HepG2 (cell line): ENCODE measurements around the gene NUCB1. TPM values are rescaled to one million over a fixed set of nuclear protein-coding genes. Genes with fewer than 3 reads are reported as not detected.
A peak's percentile ranks its signal among the peaks of the same experiment; 100 is the strongest.

ENCODE experiments used
- AHR ChIP-seq: IDR thresholded peaks from 2 replicates; pipeline ENCODE4 v1.6.1; 2018; ENCODE audit warnings: missing genetic modification reagents, missing compliant biosample characterization
- CEBPG ChIP-seq: IDR thresholded peaks from 2 replicates; pipeline ENCODE4 v1.6.1; 2016
- DNMT1 ChIP-seq: sonication (generic); formaldehyde crosslinking; IDR thresholded peaks from 2 replicates; pipeline ENCODE4 v1.5.1; 2020; ENCODE audit warnings: mild to moderate bottlenecking, missing genetic modification reagents
- FIP1L1 ChIP-seq: fragments of 200-400 bp; formaldehyde crosslinking; IDR thresholded peaks from 2 replicates; pipeline ENCODE4 v1.6.1; 2018; ENCODE audit warnings: low read depth, mild to moderate bottlenecking, low read length, moderate library complexity, borderline replicate concordance; ENCODE audit not compliant: insufficient read depth
- FOXK1 ChIP-seq: sonication (generic); formaldehyde crosslinking; IDR thresholded peaks from 2 replicates; pipeline ENCODE4 v1.4.0; 2020; ENCODE audit warnings: low read depth, missing genetic modification reagents, borderline replicate concordance
- FOXK2 ChIP-seq: fragments of 450-650 bp; IDR thresholded peaks from 2 replicates; pipeline ENCODE4 v1.6.1; 2016
- HBP1 ChIP-seq: IDR thresholded peaks from 2 replicates; pipeline ENCODE4 v1.6.1; 2016; ENCODE audit warnings: low read depth, control low read depth
- HHEX ChIP-seq: IDR thresholded peaks from 2 replicates; pipeline ENCODE4 v1.6.1; 2016; ENCODE audit warnings: control low read depth
- MAFK ChIP-seq, 2 experiments: IDR thresholded peaks in 1 of 2; conservative IDR thresholded peaks in 1 of 2; 2 replicates each; pipeline ENCODE4 v1.6.1; 2011; ENCODE audit warnings: improper control_type of control experiment in 2 of 2, low read length in 2 of 2
- POLR2A ChIP-seq, 2 experiments: IDR thresholded peaks; 2 replicates each; pipeline ENCODE4 v1.6.1; 2011; ENCODE audit warnings: low read depth in 2 of 2, low read length in 2 of 2, mild to moderate bottlenecking in 1 of 2, moderate library complexity in 1 of 2; ENCODE audit not compliant: insufficient read depth in 1 of 2
- RFX3 ChIP-seq: IDR thresholded peaks from 2 replicates; pipeline ENCODE4 v1.6.1; 2016; ENCODE audit warnings: missing biosample characterization, missing genetic modification reagents
- SMYD3 ChIP-seq: sonication (generic); formaldehyde crosslinking; IDR thresholded peaks from 2 replicates; pipeline ENCODE4 v1.8.1; 2023; ENCODE audit warnings: mild to moderate bottlenecking, missing genetic modification reagents
- SRY ChIP-seq: sonication (generic); formaldehyde crosslinking; IDR thresholded peaks from 2 replicates; pipeline ENCODE4 v1.8.0; 2022; ENCODE audit warnings: mild to moderate bottlenecking, missing genetic modification reagents
- TRIM24 ChIP-seq: sonication (generic); formaldehyde crosslinking; IDR thresholded peaks from 2 replicates; pipeline ENCODE4 v1.8.0; 2022; ENCODE audit warnings: mild to moderate bottlenecking, missing genetic modification reagents
- ZBTB33 ChIP-seq: sonication (generic); formaldehyde crosslinking; IDR thresholded peaks from 2 replicates; pipeline ENCODE4 v1.4.0; 2020; ENCODE audit warnings: missing genetic modification reagents
- ZNF124 ChIP-seq: sonication (generic); formaldehyde crosslinking; IDR thresholded peaks from 2 replicates; pipeline ENCODE4 v1.4.0; 2020; ENCODE audit warnings: missing genetic modification reagents
- ZNF143 ChIP-seq: sonication (generic); formaldehyde crosslinking; IDR thresholded peaks from 2 replicates; pipeline ENCODE4 v1.4.0; 2020; ENCODE audit warnings: missing genetic modification reagents
- ZNF20 ChIP-seq: sonication (generic); formaldehyde crosslinking; IDR thresholded peaks from 2 replicates; pipeline ENCODE4 v1.4.0; 2020; ENCODE audit warnings: mild to moderate bottlenecking, moderate library complexity, missing genetic modification reagents
- ZNF317 ChIP-seq: sonication (generic); formaldehyde crosslinking; IDR thresholded peaks from 2 replicates; pipeline ENCODE4 v1.5.0; 2020; ENCODE audit warnings: mild to moderate bottlenecking, missing genetic modification reagents
- ZNF331 ChIP-seq: sonication (generic); formaldehyde crosslinking; IDR thresholded peaks from 2 replicates; pipeline ENCODE4 v1.4.0; 2020; ENCODE audit warnings: missing genetic modification reagents
- ZNF446 ChIP-seq: sonication (generic); formaldehyde crosslinking; IDR thresholded peaks from 2 replicates; pipeline ENCODE4 v1.5.0; 2020; ENCODE audit warnings: mild to moderate bottlenecking, missing genetic modification reagents
- ZNF607 ChIP-seq: sonication (generic); formaldehyde crosslinking; IDR thresholded peaks from 2 replicates; pipeline ENCODE4 v1.5.1; 2020; ENCODE audit warnings: missing genetic modification reagents, mild to moderate bottlenecking, borderline replicate concordance
- ZNF749 ChIP-seq: sonication (generic); formaldehyde crosslinking; IDR thresholded peaks from 2 replicates; pipeline ENCODE4 v1.8.0; 2022; ENCODE audit warnings: mild to moderate bottlenecking, missing genetic modification reagents, moderate library complexity, borderline replicate concordance
- ZNF768 ChIP-seq: sonication (generic); formaldehyde crosslinking; IDR thresholded peaks from 2 replicates; pipeline ENCODE4 v1.4.0; 2020; ENCODE audit warnings: missing genetic modification reagents
- ZNF839 ChIP-seq: sonication (generic); formaldehyde crosslinking; IDR thresholded peaks from 2 replicates; pipeline ENCODE4 v1.4.0; 2020; ENCODE audit warnings: missing genetic modification reagents, mild to moderate bottlenecking, borderline replicate concordance
- ZSCAN5A ChIP-seq: sonication (generic); formaldehyde crosslinking; IDR thresholded peaks from 2 replicates; pipeline ENCODE4 v1.8.0; 2022; ENCODE audit warnings: mild to moderate bottlenecking, missing genetic modification reagents, borderline replicate concordance
- ZZZ3 ChIP-seq: sonication (generic); formaldehyde crosslinking; IDR thresholded peaks from 2 replicates; pipeline ENCODE4 v1.4.0; 2020; ENCODE audit warnings: missing genetic modification reagents, mild to moderate bottlenecking, borderline replicate concordance
- polyA plus RNA-seq, 8 experiments: library from polyadenylated mRNA; depleted of rRNA in 3 of 8; stranded (reverse) in 7 of 8; unstranded in 1 of 8; fragments of >200 nt; fragmentation: Illumina TruSeq in 4 of 8; extraction: Trizol in 4 of 8; gene quantifications; 2 replicates each; pipeline versions ENCODE4 v1.2.1 to v1.2.3, GENCODE V29; 2011 to 2016; ENCODE audit warnings: low read depth in 4 of 8, missing spikeins in 1 of 8, mixed read lengths in 1 of 8; ENCODE audit not compliant: insufficient read depth in 1 of 8
- total RNA-seq, 5 experiments: library from RNA; depleted of rRNA; stranded (reverse); fragments of >200 nt; fragmentation: Illumina TruSeq; extraction: Trizol; gene quantifications; 2 replicates each; pipeline ENCODE4 v1.2.3, GENCODE V29; 2016; ENCODE audit warnings: low read depth in 1 of 5
- TF ChIP-seq, protein P1 (sequence below): sonication (generic); formaldehyde crosslinking; IDR thresholded peaks from 2 replicates; pipeline ENCODE4 v1.4.0; 2020; ENCODE audit warnings: missing genetic modification reagents

Gene NUCB1
- total and polyA plus RNA-seq, 2 of the 13 experiments (the other 11 are each of a cell fraction or from before 2014, with no cell fraction given) = 82.3 to 106 TPM

GRCh38 chr19:48872182-48872883 lies 27.8 kb upstream of the NUCB1 start, which contains the start of gene PPP1R15A (continued):
- TF ChIP-seq ZNF143 (no peak), FOXK1 (CRISPR knock-in tag) (peak; percentile 89; the same call in 1 of the 2 replicates), ZNF317 (peak; percentile 54; the same call in 1 of the 2 replicates), ZNF446 (CRISPR knock-in tag) (no peak; the same call in 1 of the 2 replicates), DNMT1 (no peak), ZNF768 (peak; percentile 61; the same call in 1 of the 2 replicates), ZNF839 (no peak), ZZZ3 (no peak; the same call in 1 of the 2 replicates), ZSCAN5A (CRISPR knock-in tag) (no peak; the same call in 1 of the 2 replicates), AHR (CRISPR knock-in tag) (peak; percentile 79), HHEX (CRISPR knock-in tag) (no peak), ZNF749 (CRISPR knock-in tag) (no peak), HBP1 (no peak), TRIM24 (CRISPR knock-in tag) (no peak), FOXK2 (no peak), CEBPG (CRISPR knock-in tag) (peak; percentile 82), POLR2A (IDR thresholded peaks at IDR 0.05; ENCODE audit: insufficient read depth in 1 of 2, low read depth in 2 of 2, low read length in 2 of 2) (peak; percentile 99), ZNF607 (CRISPR knock-in tag) (peak; percentile 89; the same call in 1 of the 2 replicates), ZNF20 (CRISPR knock-in tag) (no peak), MAFK (conservative IDR thresholded peaks at IDR 0.05 in 1 of 2, IDR thresholded peaks at IDR 0.05 in 1 of 2; ENCODE audit: low read length in 2 of 2) (peak in 1 of 2 experiments; percentile 12; a peak in 2 of 4 replicates), ZNF331 (peak; percentile 69; the same call in 1 of the 2 replicates), ZNF124 (CRISPR knock-in tag) (peak; percentile 62; the same call in 1 of the 2 replicates), RFX3 (CRISPR knock-in tag) (no peak), ZBTB33 (0 out of 2 replicates have a peak, but pooled peaks have one; percentile 32), SRY (CRISPR knock-in tag) (peak; percentile 85; the same call in 1 of the 2 replicates), FIP1L1 (no peak), SMYD3 (CRISPR knock-in tag) (no peak)
- TF ChIP-seq, protein P1, sequence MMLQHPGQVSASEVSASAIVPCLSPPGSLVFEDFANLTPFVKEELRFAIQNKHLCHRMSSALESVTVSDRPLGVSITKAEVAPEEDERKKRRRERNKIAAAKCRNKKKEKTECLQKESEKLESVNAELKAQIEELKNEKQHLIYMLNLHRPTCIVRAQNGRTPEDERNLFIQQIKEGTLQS = peak; percentile 29; the same call in 1 of the 2 replicates
